K562 (cell line): ENCODE results near the gene SYCP3.

Experiments
- HCFC1 ChIP-seq: IDR thresholded peaks from 2 replicates; pipeline ENCODE4 v1.6.1; 2012; ENCODE audit warnings: low read depth, low read length, improper control_type of control experiment
- MCM7 ChIP-seq, 2 experiments: fragments of 450-650 bp; IDR thresholded peaks; 2 replicates each; pipeline ENCODE4 v1.6.1; 2016 to 2018
- MTA1 ChIP-seq: fragments of 450-650 bp; IDR thresholded peaks from 2 replicates; pipeline ENCODE4 v1.6.1; 2017; ENCODE audit warnings: borderline replicate concordance
- MXI1 ChIP-seq: IDR thresholded peaks from 2 replicates; pipeline ENCODE4 v1.6.1; 2011; ENCODE audit warnings: low read depth, mild to moderate bottlenecking, improper control_type of control experiment, low read length
- NR1H2 ChIP-seq: sonication (generic); formaldehyde crosslinking; IDR thresholded peaks from 2 replicates; pipeline ENCODE4 v1.4.0; 2020; ENCODE audit warnings: mild to moderate bottlenecking, missing genetic modification reagents

DNA sequence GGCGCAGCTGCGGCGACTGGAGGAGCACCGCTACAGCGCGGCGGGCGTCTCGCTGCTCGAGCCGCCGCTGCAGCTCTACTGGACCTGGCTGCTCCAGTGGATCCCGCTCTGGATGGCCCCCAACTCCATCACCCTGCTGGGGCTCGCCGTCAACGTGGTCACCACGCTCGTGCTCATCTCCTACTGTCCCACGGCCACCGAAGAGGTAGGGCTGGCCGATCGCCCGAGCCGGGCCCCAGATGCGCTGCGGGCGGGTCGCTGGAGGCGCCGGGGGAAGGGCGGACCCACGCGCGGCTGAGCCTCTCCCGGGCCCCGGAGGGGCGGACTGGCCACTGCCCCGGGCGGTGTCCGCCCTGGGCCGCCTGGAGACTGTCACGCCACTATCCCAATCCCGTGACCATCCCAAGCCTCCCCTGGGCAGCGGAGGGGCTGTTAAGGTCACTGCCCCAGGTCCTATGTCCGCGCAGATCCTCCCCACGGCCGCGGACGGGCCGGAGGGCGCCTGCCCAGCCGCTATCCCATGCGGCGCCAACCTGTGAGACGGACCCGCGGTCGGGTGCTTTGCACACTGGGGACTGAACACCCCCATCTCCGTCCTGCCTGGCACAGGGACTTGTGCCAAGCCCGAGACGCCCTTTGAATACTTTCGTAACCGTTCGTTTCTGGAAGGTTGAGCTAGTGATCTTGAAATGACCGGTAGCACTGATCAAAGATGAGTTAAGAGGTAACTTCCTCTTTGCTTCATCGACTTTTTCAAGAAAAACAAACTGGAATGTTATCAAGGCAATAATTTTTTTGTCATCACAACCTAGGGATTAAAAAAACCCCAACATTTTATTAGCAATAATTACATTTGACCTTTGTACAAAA lies 41.1 kb downstream of the SYCP3 start:
- TF ChIP-seq MTA1 (no peak), MCM7 (IDR thresholded peaks at IDR 0.05) (no peak), MXI1 (no peak), NR1H2 (CRISPR knock-in tag) (0 out of 2 replicates have a peak, but pooled peaks have one; percentile 74), HCFC1 (no peak)
